ENCODE data around the gene MRS2.
"Not testable (repeated sequence)": the region's sequence is repeated elsewhere in the genome, so short reads cannot be mapped to it uniquely, and the experiment has no call there.

MRS2 gene, protein sequence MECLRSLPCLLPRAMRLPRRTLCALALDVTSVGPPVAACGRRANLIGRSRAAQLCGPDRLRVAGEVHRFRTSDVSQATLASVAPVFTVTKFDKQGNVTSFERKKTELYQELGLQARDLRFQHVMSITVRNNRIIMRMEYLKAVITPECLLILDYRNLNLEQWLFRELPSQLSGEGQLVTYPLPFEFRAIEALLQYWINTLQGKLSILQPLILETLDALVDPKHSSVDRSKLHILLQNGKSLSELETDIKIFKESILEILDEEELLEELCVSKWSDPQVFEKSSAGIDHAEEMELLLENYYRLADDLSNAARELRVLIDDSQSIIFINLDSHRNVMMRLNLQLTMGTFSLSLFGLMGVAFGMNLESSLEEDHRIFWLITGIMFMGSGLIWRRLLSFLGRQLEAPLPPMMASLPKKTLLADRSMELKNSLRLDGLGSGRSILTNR

DNA sequence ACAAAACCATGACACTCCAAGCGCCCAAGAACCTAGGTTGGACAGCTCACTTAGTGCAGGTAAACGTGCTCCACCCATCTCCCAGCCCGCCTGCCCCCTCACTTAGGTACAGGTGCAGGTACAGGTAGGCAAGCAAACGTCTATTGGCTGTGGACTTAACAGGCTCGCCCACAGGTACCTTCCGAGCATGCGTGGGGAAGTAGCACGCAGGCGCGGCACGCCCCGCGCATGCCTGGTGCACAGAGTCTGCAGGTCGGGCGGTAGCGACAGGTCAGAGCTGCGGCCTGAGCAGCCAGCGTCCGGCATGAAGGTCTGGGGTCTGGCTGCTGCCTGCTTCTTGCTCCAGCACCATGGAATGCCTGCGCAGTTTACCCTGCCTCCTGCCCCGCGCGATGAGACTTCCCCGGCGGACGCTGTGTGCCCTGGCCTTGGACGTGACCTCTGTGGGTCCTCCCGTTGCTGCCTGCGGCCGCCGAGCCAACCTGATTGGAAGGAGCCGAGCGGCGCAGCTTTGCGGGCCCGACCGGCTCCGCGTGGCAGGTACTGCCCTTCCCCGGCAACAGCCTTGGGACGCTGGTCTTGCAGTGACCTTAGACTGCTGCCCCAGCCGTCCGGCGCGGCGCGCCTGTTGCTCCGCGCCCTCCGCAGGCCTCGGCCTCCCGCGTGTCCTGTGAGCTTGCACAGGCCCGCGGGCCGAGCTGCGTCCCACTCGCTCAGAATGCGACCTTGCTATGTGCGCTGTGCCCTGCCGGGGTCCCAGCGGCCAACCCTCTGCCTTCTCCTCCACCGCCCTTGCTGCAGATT, at the start of gene MRS2:
TSS of gene MRS2 (plus strand) at position 240 of the 804 bp plus-strand sequence. CDS start at position 351, 111 bp downstream.
- Histone ChIP-seq H3K4me1 (ENCODE audit: control insufficient read depth, low read depth, low read length) (peaks cover 38% of the 10 kb centered on the region), H3K9ac (ENCODE audit: low read length) (peak within 1 kb of the TSS; percentile 75), H3K9me3 (ENCODE audit: control insufficient read depth, low read depth, low read length) (no peaks in the 10 kb centered on the region), H3K4me3 (ENCODE audit: low read length) (peak within 1 kb of the TSS; percentile 84), H3K27ac (ENCODE audit: low read length) (peak within 1 kb of the TSS; percentile 35), H3K36me3 (ENCODE audit: control insufficient read depth, low read depth, low read length) (peaks cover 14% of the 10 kb centered on the region), H3K27me3 (ENCODE audit: control insufficient read depth, insufficient read depth, low read length) (no peaks in the 10 kb centered on the region)

DNA sequence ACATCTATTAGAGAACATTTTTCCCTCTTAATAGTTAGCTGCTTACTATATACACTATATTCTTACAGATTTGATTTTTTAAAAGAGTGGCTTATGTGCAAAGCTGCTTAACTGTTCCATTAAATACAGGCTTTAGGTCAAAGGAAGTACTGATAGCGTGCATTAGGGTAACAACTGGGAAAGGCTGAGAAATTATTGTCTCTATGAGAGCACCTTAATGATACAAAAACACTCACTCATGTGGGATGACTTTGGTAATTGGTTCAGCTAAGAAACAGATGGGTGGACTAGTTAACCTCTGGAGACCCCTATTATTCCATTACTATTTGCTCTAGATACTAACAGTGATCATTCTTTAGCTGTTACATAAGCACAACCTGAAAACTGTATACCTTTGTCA, 48.9 kb upstream of the MRS2 start:
- no peaks in the 10 kb centered on the region for H3K9me3 ChIP-seq (ENCODE audit: control insufficient read depth, low read depth, low read length)
- H3K4me3 ChIP-seq (ENCODE audit: low read length), result no peak overlapping the region
- no peaks in the 10 kb centered on the region for H3K27me3 ChIP-seq (ENCODE audit: control insufficient read depth, insufficient read depth, low read length)
- H3K36me3 ChIP-seq (ENCODE audit: control insufficient read depth, low read depth, low read length), result no peaks in the 10 kb centered on the region
- H3K27ac ChIP-seq (ENCODE audit: low read length), result no peak overlapping the region
- no peak overlapping the region for H3K9ac ChIP-seq (ENCODE audit: low read length)
- H3K4me1 ChIP-seq (ENCODE audit: control insufficient read depth, low read depth, low read length), result no peaks in the 10 kb centered on the region

DNA sequence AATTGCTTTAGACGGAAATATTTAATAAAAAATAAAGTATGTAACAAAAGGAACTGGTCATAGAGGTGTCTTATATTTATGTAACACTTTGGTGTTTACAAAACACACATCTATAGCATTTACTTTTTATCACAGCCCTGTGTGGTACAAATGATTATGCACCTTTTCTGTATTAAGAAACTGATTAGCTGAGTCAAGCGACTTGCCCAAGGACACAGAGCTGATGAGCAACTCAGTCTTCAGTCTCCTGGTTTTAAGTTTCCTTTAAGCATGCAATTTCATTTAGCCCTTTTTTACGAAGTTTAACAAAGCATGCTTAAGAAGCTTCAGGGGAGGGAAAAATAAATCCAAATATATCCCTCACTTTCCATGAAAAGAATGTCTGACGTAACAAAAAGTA, 47.3 kb upstream of the MRS2 start:
- Histone ChIP-seq H3K4me3 (ENCODE audit: low read length) (no peak overlapping the region), H3K36me3 (ENCODE audit: control insufficient read depth, low read depth, low read length) (no peaks in the 10 kb centered on the region), H3K27ac (ENCODE audit: low read length) (no peak overlapping the region), H3K9me3 (ENCODE audit: control insufficient read depth, low read depth, low read length) (no peaks in the 10 kb centered on the region), H3K4me1 (ENCODE audit: control insufficient read depth, low read depth, low read length) (no peaks in the 10 kb centered on the region), H3K9ac (ENCODE audit: low read length) (no peak overlapping the region), H3K27me3 (ENCODE audit: control insufficient read depth, insufficient read depth, low read length) (no peaks in the 10 kb centered on the region)

DNA sequence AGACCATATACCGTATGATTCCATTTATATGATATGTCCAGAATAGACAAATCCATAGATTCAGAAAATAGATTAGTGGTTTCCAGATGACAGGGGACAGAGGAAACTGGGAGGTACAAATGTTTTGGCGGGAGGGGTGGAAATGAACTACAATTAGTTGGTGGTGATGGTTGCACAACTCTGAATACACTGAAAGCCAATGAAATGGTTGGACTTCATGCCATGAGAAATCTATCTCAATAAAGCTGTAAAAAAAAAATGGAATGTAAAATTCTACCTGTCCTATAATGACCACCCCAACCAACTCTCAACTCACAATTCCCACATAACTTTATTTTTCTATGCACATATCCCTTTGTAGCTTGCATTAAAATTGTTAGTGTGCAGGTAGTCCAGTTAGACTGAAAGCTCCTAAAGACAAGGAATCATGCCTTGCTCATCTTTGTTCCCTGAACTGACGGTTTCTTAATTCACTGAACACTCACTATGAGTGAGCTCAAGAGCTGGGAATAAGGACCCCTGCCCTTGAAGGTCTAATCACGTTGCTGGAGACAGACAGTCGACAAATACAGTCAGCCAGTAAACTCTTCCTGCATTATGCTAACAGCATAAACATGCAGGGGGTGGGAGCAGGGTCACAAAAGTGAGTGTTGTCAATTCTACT, 46.3 kb upstream of the MRS2 start:
- no peak overlapping the region for H3K27ac ChIP-seq (ENCODE audit: low read length)
- no peaks in the 10 kb centered on the region for H3K36me3 ChIP-seq (ENCODE audit: control insufficient read depth, low read depth, low read length)
- H3K4me3 ChIP-seq (ENCODE audit: low read length), result no peak overlapping the region
- H3K27me3 ChIP-seq (ENCODE audit: control insufficient read depth, insufficient read depth, low read length), result no peaks in the 10 kb centered on the region
- H3K9ac ChIP-seq (ENCODE audit: low read length), result no peak overlapping the region
- no peaks in the 10 kb centered on the region for H3K4me1 ChIP-seq (ENCODE audit: control insufficient read depth, low read depth, low read length)
- no peaks in the 10 kb centered on the region for H3K9me3 ChIP-seq (ENCODE audit: control insufficient read depth, low read depth, low read length)

DNA sequence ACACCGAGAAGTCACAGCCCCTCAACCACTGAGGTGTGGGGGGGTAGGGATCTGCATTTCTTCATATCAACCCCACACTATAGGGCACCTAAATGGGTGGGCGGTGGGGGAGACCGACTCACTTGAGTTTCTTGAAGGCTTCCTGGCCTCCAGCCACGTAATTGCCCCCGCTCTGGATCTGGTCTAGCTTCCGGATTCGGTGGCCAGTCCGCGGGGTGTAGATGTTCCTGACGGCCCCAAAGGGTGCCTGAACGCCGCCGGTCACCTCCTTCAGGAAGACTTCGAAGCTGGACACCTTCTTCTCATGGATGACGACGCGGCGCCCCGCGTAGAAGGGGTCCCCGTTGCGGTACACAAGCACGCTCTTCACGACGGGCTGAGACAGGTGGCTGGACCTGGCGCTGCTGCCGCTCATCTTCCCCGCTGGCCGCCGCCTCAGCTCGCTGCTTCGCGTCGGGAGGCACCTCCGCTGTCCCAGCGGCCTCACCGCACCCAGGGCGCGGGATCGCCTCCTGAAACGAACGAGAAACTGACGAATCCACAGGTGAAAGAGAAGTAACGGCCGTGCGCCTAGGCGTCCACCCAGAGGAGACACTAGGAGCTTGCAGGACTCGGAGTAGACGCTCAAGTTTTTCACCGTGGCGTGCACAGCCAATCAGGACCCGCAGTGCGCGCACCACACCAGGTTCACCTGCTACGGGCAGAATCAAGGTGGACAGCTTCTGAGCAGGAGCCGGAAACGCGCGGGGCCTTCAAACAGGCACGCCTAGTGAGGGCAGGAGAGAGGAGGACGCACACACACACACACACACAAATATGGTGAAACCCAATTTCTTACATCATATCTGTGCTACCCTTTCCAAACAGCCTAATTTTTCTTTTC, 45.2 kb upstream of the MRS2 start, which contains the start of gene DCDC2:
TSS of gene DCDC2 (minus strand) at position 724 of the 883 bp plus-strand sequence. CDS start at position 415, 309 bp downstream.
- Histone ChIP-seq H3K4me1 (ENCODE audit: control insufficient read depth, low read depth, low read length) (no peaks in the 10 kb centered on the region), H3K27me3 (ENCODE audit: control insufficient read depth, insufficient read depth, low read length) (no peaks in the 10 kb centered on the region), H3K36me3 (ENCODE audit: control insufficient read depth, low read depth, low read length) (no peaks in the 10 kb centered on the region), H3K4me3 (ENCODE audit: low read length) (no peak within 1 kb of the TSS), H3K9me3 (ENCODE audit: control insufficient read depth, low read depth, low read length) (no peaks in the 10 kb centered on the region), H3K9ac (ENCODE audit: low read length) (no peak within 1 kb of the TSS), H3K27ac (ENCODE audit: low read length) (no peak within 1 kb of the TSS)

DNA sequence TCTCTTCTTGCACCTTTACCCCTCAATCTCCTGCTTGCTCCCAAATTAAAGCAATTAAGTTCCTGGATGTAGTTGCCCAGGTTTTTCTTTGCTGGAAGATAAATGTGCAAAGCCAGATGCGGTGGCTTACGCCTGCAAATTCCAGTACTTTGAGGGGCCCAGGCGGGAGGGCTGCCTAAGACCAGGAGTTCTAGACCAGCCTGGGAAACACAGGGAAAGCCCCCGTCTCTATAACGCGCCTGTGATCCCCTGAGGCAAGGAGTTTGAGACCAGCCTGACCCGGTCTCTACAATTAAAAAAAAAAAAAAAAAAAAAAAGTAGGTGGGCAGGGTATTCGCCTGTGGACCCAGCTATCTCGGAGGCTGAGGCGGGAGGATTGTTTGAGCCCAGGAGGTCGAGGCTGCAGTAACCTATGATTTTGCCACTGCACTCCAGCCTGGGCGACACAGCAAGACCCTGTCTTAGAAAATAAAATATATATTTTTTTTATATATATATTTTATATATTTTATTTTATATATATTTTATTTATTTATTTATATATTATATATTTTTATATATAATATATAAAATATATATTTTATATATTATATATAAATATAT, 44.4 kb upstream of the MRS2 start:
- H3K4me1 ChIP-seq (ENCODE audit: control insufficient read depth, low read depth, low read length), result no peaks in the 10 kb centered on the region
- no peaks in the 10 kb centered on the region for H3K27me3 ChIP-seq (ENCODE audit: control insufficient read depth, insufficient read depth, low read length)
- H3K36me3 ChIP-seq (ENCODE audit: control insufficient read depth, low read depth, low read length), result no peaks in the 10 kb centered on the region
- H3K4me3 ChIP-seq (ENCODE audit: low read length), result no peak overlapping the region
- no peak overlapping the region for H3K9ac ChIP-seq (ENCODE audit: low read length)
- H3K27ac ChIP-seq (ENCODE audit: low read length), result no peak overlapping the region
- H3K9me3 ChIP-seq (ENCODE audit: control insufficient read depth, low read depth, low read length), result no peaks in the 10 kb centered on the region

DNA sequence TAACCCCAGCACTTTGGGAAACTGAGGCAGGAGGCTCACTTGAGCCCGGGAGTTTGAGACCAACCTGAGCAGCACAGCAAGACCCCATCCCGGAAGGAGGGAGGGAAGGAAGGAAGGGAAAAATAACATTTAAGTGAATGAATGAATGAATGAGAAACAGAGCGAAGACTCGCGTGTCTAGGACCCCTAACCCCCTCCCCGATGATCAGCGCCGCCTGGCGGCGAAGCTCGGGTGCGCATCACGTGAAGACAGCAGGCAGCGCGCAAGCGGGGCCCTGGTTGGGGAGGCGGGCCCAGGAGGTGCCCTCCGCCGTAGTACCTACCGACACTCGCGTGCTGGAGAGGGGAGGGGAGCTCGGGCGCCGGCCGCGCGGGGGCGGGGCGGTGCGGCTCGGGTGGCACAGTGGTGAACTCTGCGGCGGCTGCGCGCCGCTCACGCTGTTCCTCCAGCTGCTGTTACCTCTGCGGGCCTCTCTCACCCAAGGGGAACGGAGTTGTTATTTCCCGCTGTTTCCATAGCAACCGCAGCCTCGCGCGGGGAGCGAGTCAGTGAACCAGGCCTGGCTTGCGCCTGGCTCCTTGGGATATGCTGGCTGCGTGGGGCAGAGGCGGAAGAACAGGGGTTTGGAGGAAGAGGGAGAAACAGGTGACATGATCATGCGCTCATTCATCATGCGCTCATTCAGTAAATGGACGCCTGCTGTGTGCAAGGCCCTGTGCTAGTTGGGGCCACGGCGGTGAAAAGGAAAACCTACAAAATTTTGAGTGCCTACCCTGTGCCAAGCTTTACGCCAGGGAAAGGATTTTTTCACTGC, 42.9 kb upstream of the MRS2 start:
- no peaks in the 10 kb centered on the region for H3K4me1 ChIP-seq (ENCODE audit: control insufficient read depth, low read depth, low read length)
- peak overlapping the region; percentile 70 for H3K4me3 ChIP-seq (ENCODE audit: low read length)
- H3K27ac ChIP-seq (ENCODE audit: low read length), result peak overlapping the region; percentile 72
- no peaks in the 10 kb centered on the region for H3K9me3 ChIP-seq (ENCODE audit: control insufficient read depth, low read depth, low read length)
- no peaks in the 10 kb centered on the region for H3K27me3 ChIP-seq (ENCODE audit: control insufficient read depth, insufficient read depth, low read length)
- H3K36me3 ChIP-seq (ENCODE audit: control insufficient read depth, low read depth, low read length), result no peaks in the 10 kb centered on the region
- H3K9ac ChIP-seq (ENCODE audit: low read length), result peak overlapping the region; percentile 59

DNA sequence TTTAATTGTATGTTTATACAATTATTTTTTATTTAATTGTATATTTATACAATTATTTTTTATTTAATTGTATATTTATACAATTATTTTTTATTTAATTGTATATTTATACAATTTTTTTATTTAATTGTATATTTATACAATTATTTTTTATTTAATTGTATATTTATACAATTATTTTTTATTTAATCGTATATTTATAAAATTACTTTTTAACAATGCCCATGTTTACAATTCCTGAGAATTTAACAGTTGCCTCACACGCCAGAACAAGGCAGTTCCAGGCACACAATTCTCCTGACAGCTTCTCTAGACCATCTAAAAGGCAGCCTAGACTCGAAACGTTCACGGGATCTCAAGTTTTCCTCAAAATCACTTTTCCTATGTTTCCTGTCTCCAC, 40.4 kb upstream of the MRS2 start:
- H3K36me3 ChIP-seq (ENCODE audit: control insufficient read depth, low read depth, low read length); H3K9me3 ChIP-seq (ENCODE audit: control insufficient read depth, low read depth, low read length); H3K27me3 ChIP-seq (ENCODE audit: control insufficient read depth, insufficient read depth, low read length); H3K4me3 ChIP-seq (ENCODE audit: low read length); H3K27ac ChIP-seq (ENCODE audit: low read length); H3K9ac ChIP-seq (ENCODE audit: low read length); H3K4me1 ChIP-seq (ENCODE audit: control insufficient read depth, low read depth, low read length): not testable (repeated sequence)

DNA sequence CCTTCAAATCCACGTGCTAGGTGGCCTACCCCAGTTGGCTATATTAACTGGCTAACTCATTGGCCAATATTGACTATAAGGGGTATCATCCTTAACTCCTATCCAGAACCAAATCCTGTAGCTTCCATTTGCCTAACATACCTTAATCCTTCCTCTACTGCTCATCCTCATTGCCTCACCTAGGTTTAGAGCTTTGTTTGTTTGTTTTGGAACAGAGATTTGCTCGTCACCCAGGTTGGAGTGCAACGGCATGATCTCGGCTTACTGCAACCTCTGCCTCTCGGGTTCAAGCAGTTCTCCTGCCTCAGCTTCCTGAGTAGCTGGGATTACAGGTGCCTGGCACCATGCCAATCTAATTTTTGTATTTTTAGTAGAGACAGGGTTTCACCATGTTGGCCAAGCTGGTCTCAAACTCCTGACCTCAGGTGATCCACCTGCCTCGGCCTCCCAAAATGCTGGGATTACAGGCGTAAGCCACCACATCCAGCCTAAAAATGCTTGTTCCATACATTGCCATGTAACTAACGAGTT, 37.6 kb upstream of the MRS2 start:
- not testable (repeated sequence) for H3K4me1 ChIP-seq (ENCODE audit: control insufficient read depth, low read depth, low read length); H3K4me3 ChIP-seq (ENCODE audit: low read length); H3K27me3 ChIP-seq (ENCODE audit: control insufficient read depth, insufficient read depth, low read length); H3K36me3 ChIP-seq (ENCODE audit: control insufficient read depth, low read depth, low read length); H3K27ac ChIP-seq (ENCODE audit: low read length); H3K9ac ChIP-seq (ENCODE audit: low read length); H3K9me3 ChIP-seq (ENCODE audit: control insufficient read depth, low read depth, low read length)

DNA sequence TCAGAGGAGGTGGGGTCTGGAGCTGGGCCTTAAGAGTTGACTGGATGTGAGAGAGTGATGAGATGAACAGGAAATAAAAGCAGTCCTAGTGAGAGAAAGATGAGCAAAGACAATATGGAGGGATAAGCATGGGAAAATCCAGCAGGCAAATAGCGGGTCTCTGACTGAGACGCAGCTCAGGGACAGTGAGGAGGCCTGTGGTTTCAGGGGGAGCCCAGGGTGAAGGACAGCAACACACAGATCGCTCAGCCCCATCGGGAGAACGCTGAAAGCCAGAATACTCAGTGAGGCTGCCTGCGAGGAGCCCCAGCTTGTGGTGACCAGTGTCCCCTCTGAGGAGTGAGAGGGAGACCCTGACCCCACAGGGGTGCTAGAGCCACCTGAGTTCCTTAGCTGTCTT, 28.1 kb upstream of the MRS2 start:
- no peaks in the 10 kb centered on the region for H3K27me3 ChIP-seq (ENCODE audit: control insufficient read depth, insufficient read depth, low read length)

More for the DNA sequence above, 28.1 kb upstream of the MRS2 start:
- no peak overlapping the region for H3K27ac ChIP-seq (ENCODE audit: low read length)
- H3K4me3 ChIP-seq (ENCODE audit: low read length), result no peak overlapping the region
- no peaks in the 10 kb centered on the region for H3K36me3 ChIP-seq (ENCODE audit: control insufficient read depth, low read depth, low read length)
- no peak overlapping the region for H3K9ac ChIP-seq (ENCODE audit: low read length)
- H3K9me3 ChIP-seq (ENCODE audit: control insufficient read depth, low read depth, low read length), result no peaks in the 10 kb centered on the region
- no peaks in the 10 kb centered on the region for H3K4me1 ChIP-seq (ENCODE audit: control insufficient read depth, low read depth, low read length)
